GM12878 (cell line): ENCODE results near the gene FARS2. TPM values are rescaled to one million over a fixed set of nuclear protein-coding genes. Genes with fewer than 3 reads are reported as not detected.

Experiments used
- ATAC-seq: fragments of 200-7000 bp; cut with Tn5 transposase; 3 replicates; pipeline ENCODE4 v1.9.1; 2020; ENCODE audit warnings: mild to moderate bottlenecking, moderate library complexity
- BruUV-seq: library from RNA; stranded (reverse); fragments of 400-500 nt; replicated peaks from 2 replicates; lab custom pipeline; 2021; lab: Mats Ljungman, UMichigan
- CTCF ChIA-PET: fragments of 300-600 bp; sonication (Branson Sonifier 250); formaldehyde crosslinking; extraction: SDS; loops from one replicate; lab custom pipeline; 2021; ENCODE audit warnings: inconsistent platforms; lab: Yijun Ruan, JAX
- POLR2A ChIA-PET: fragments of 350-600 bp; formaldehyde crosslinking; extraction: SDS; loops from one replicate; lab custom pipeline; 2021; ENCODE audit warnings: inconsistent platforms; lab: Charles Lee
- RAD21 ChIA-PET: fragments of 300-600 bp; sonication (Branson Sonifier 250); formaldehyde crosslinking; loops from one replicate; lab custom pipeline; 2023; ENCODE audit warnings: antibody characterized with exemption; ENCODE audit not compliant: unreplicated experiment; lab: Charles Lee
- SMC1A ChIA-PET: fragments of 300-600 bp; sonication (Branson Sonifier 250); formaldehyde crosslinking; loops from one replicate; lab custom pipeline; 2023; ENCODE audit not compliant: unreplicated experiment, uncharacterized antibody; lab: Charles Lee
- DNase-seq: peaks from one replicate; pipeline ENCODE4 v3.0.0-alpha.2; 2011; ENCODE audit warnings: low read depth, low spot score
- FAIRE-seq: peaks from 3 replicates; lab custom pipeline; 2011; peaks lifted over from hg19 to GRCh38; lab: Jason Lieb, UNC
- H2AFZ ChIP-seq: 2 replicates; pipeline ENCODE4 v1.6.0; 2011; ENCODE audit warnings: low read depth, low read length, control low read depth; ENCODE audit not compliant: control insufficient read depth
- H3K27ac ChIP-seq: 2 replicates; pipeline ENCODE4 v1.5.1; 2011; ENCODE audit warnings: control low read depth; ENCODE audit not compliant: control insufficient read depth, insufficient read depth
- H3K27me3 ChIP-seq, 2 experiments: replicated peaks in 1 of 2; 2 replicates each; pipeline versions ENCODE4 v1.6.0 to v1.6.1; 2011; ENCODE audit warnings: low read length in 1 of 2; ENCODE audit not compliant: control insufficient read depth in 2 of 2, insufficient read depth in 2 of 2
- H3K36me3 ChIP-seq, 2 experiments: 2 replicates each; pipeline ENCODE4 v1.5.1; 2011; ENCODE audit warnings: low read length in 1 of 2; ENCODE audit not compliant: control insufficient read depth in 2 of 2, insufficient read depth in 2 of 2
- H3K4me1 ChIP-seq: 2 replicates; pipeline ENCODE4 v1.6.1; 2011; ENCODE audit warnings: mild to moderate bottlenecking, low read length, moderate library complexity, mixed read lengths; ENCODE audit not compliant: control insufficient read depth, insufficient read depth
- H3K4me2 ChIP-seq: 2 replicates; pipeline ENCODE4 v1.6.0; 2011; ENCODE audit warnings: control low read depth; ENCODE audit not compliant: control insufficient read depth, insufficient read depth
- H3K4me3 ChIP-seq: fragments of 200-600 bp; sonication (generic); 2 replicates; pipeline ENCODE4 v1.5.1; 2016
- H3K79me2 ChIP-seq: 2 replicates; pipeline ENCODE4 v1.6.0; 2011; ENCODE audit warnings: low read length; ENCODE audit not compliant: control insufficient read depth, insufficient read depth
- H3K9ac ChIP-seq: 2 replicates; pipeline ENCODE4 v1.8.0; 2011; ENCODE audit warnings: low read length, control low read depth, mixed read lengths; ENCODE audit not compliant: control insufficient read depth, insufficient read depth
- H3K9me3 ChIP-seq: replicated peaks from 3 replicates; pipeline ENCODE4 v1.5.1; 2011; ENCODE audit warnings: mild to moderate bottlenecking, low read length; ENCODE audit not compliant: control insufficient read depth, insufficient read depth
- H4K20me1 ChIP-seq: 2 replicates; pipeline ENCODE4 v1.6.0; 2011; ENCODE audit not compliant: control insufficient read depth, insufficient read depth
- E4F1 ChIP-seq: fragments of 450-650 bp; IDR thresholded peaks from 2 replicates; pipeline ENCODE4 v1.6.1; 2018; ENCODE audit warnings: borderline replicate concordance, mild to moderate bottlenecking; ENCODE audit not compliant: partially characterized antibody
- FOXK2 ChIP-seq: fragments of 450-650 bp; IDR thresholded peaks from 2 replicates; pipeline ENCODE4 v1.6.1; 2017; ENCODE audit warnings: mild to moderate bottlenecking, moderate library complexity
- HDGF ChIP-seq: fragments of 450-650 bp; IDR thresholded peaks from 2 replicates; pipeline ENCODE4 v1.6.1; 2016; ENCODE audit warnings: antibody characterized with exemption
- IKZF2 ChIP-seq, 2 experiments: fragments of 450-650 bp; IDR thresholded peaks; 2 replicates each; pipeline ENCODE4 v1.6.1; 2017; ENCODE audit warnings: mild to moderate bottlenecking in 2 of 2, moderate library complexity in 2 of 2
- MXI1 ChIP-seq: fragments of 150-350 bp; IDR thresholded peaks from 2 replicates; pipeline ENCODE4 v1.6.1; 2011; ENCODE audit warnings: low read depth, mild to moderate bottlenecking, inconsistent platforms, low read length, improper control_type of control experiment
- POLR2AphosphoS2 ChIP-seq: IDR thresholded peaks from 2 replicates; pipeline ENCODE4 v1.6.1; 2011; ENCODE audit warnings: low read depth, mild to moderate bottlenecking, low read length, improper control_type of control experiment, moderate library complexity
- USF2 ChIP-seq: IDR thresholded peaks from 2 replicates; pipeline ENCODE4 v1.6.1; 2011; ENCODE audit warnings: low read depth, low read length, improper control_type of control experiment, borderline replicate concordance
- ZSCAN29 ChIP-seq: fragments of 450-650 bp; IDR thresholded peaks from 2 replicates; pipeline ENCODE4 v1.6.1; 2017; ENCODE audit warnings: mild to moderate bottlenecking, moderate library complexity
- WGBS: methylation state at CpG from one replicate; pipeline ENCODE4 v1.1.6; 2016; ENCODE audit warnings: low lambda C conversion rate; ENCODE audit not compliant: insufficient replicate concordance, insufficient coverage; ENCODE audit errors: missing lambda C conversion rate; 5-methylcytosine and 5-hydroxymethylcytosine counted together
- in situ Hi-C: fragments of 300-500 bp; cut with MboI; formaldehyde crosslinking; loops from 9 replicates; pipeline ENCODE4 v1.14.3; 2018; ENCODE audit warnings: mixed read lengths
- intact Hi-C: fragments of 100-400 bp; cut with micrococcal nuclease; formaldehyde crosslinking; loops from one replicate; pipeline ENCODE4 v1.14.2; 2022; ENCODE audit not compliant: unreplicated experiment
- polyA plus RNA-seq, 11 experiments: library from polyadenylated mRNA; depleted of rRNA in 4 of 11; unstranded in 6 of 11; stranded (reverse) in 5 of 11; fragments of >200 nt; fragmentation: Nextera tagmentation in 4 of 11; fragmentation: Illumina TruSeq in 1 of 11; extraction: Ambion mirVana in 4 of 11; extraction: Trizol in 1 of 11; gene quantifications; 1 replicate in 1 of 11; 2 replicates in 10 of 11; pipeline versions ENCODE4 v1.2.1 to v1.2.3, GENCODE V29; 2011 to 2016; ENCODE audit warnings: inconsistent platforms in 2 of 11, missing spikeins in 2 of 11, low read depth in 1 of 11
- total RNA-seq, 4 experiments: library from RNA; depleted of rRNA in 3 of 4; stranded (reverse); fragments of >200 nt in 3 of 4; fragmentation: Illumina TruSeq in 1 of 4; extraction: Trizol in 1 of 4; gene quantifications; 2 replicates each; pipeline versions ENCODE4 v1.2.1 to v1.2.3, GENCODE V29; 2013 to 2021
- TF ChIP-seq, protein P1 (sequence below): IDR thresholded peaks from 2 replicates; pipeline ENCODE4 v1.6.1; 2012; ENCODE audit warnings: low read depth, low read length, improper control_type of control experiment

Gene FARS2
- total and polyA plus RNA-seq, 10 of the 15 experiments (the other 5 are each of a cell fraction or from before 2014, with no cell fraction given): 16.8 to 46.7 (median 25.6) TPM

DNA sequence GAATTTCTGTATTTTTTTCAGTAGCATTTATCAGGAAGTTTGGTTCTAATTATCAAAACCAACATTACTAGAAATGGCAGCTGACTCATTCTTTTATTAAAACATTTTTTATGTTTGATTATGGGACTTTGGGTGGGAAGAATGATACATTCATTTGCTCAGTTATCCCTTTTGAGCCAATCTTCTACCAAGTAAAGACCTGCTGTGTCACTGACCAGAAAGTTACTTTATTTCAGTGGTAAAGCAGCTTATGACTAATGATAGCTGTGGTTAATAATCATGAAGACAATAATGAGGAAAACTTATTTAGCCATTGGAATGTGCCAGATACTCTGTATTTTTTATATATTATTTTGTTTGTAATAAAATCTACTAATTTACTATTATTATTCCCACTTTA is 142.3 kb downstream of the FARS2 start:
- ChIA-PET POLR2A (no interaction called here), RAD21 (interaction anchor here (1.8 to 3.5 kb wide), 2 partner anchors 183 to 260 kb away, joined by 5 to 35 read pairs; no protein-coding TSS in a partner anchor), CTCF (interaction anchor here (0.6 to 5.0 kb wide), 14 partner anchors 14 to 347 kb away, joined by 3 to 34 read pairs (median 4); no protein-coding TSS in a partner anchor), SMC1A (interaction anchor here (0.6 to 2.9 kb wide), 5 partner anchors 10 to 454 kb away, joined by 3 to 21 read pairs (median 4); no protein-coding TSS in a partner anchor)
- BruUV-seq: no TSS peak
- in situ Hi-C loops (loop anchor here (5.0 kb wide), 1 partner anchor 261 kb away; no protein-coding TSS in a partner anchor), intact Hi-C loops (loop anchor here (2.0 to 5.0 kb wide), 2 partner anchors 191 to 347 kb away; no protein-coding TSS in a partner anchor)
- Histone ChIP-seq H3K36me3 (peaks cover 0 to 6% of the 10 kb centered on the region in 2 experiments; a peak in 1 of 4 replicates), H3K4me1 (no peaks in the 10 kb centered on the region), H3K4me3 (no peak overlapping the region), H3K9ac (no peak overlapping the region), H3K27ac (no peak overlapping the region), H3K4me2 (no peak overlapping the region), H3K79me2 (no peaks in the 10 kb centered on the region), H3K27me3 (no peaks in the 10 kb centered on the region), H2AFZ (no peak overlapping the region), H3K9me3 (no peaks in the 10 kb centered on the region), H4K20me1 (no peaks in the 10 kb centered on the region)
- ATAC-seq (no peak), FAIRE-seq (no peak), DNase-seq (no peak)
- TF ChIP-seq MXI1 (no peak), POLR2AphosphoS2 (no peak)

DNA sequence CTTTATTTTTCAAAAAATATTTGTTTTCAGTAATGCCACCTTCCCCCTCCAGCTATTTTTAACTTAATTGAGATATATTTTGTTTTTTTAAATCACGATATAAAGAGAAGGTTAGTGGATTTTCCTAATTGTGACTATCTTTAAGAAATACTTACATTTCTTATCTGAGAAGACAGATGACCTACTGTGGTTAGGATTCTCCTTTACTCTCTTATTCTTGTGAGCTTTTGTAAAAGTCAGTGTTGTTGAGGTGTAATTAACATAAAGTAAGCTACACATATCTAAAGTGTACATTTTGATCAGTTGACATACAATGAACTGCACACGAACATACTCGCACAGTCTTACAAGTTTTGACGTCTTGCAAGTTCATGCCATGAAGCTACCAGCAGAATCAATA is 144.7 kb downstream of the FARS2 start:
- FAIRE-seq (no peak), DNase-seq (no peak), ATAC-seq (no peak)
- Histone ChIP-seq H2AFZ (no peak overlapping the region), H3K4me2 (no peak overlapping the region), H3K4me3 (no peak overlapping the region), H3K27ac (no peak overlapping the region), H3K36me3 (peaks cover 0 to 7% of the 10 kb centered on the region in 2 experiments; a peak in 1 of 4 replicates), H3K9ac (no peak overlapping the region), H3K27me3 (no peaks in the 10 kb centered on the region), H3K79me2 (no peaks in the 10 kb centered on the region), H4K20me1 (no peaks in the 10 kb centered on the region), H3K4me1 (no peaks in the 10 kb centered on the region), H3K9me3 (no peaks in the 10 kb centered on the region)
- no TSS peak for BruUV-seq
- in situ Hi-C loops (no loop called here), intact Hi-C loops (loop anchor here (2.0 kb wide), 1 partner anchor 349 kb away; no protein-coding TSS in a partner anchor)
- RAD21 ChIA-PET: interaction anchor here (0.9 kb wide), 1 partner anchor 262 kb away, joined by 4 read pairs; no protein-coding TSS in a partner anchor
- SMC1A ChIA-PET: interaction anchor here (1.8 kb wide), 1 partner anchor 262 kb away, joined by 6 read pairs; no protein-coding TSS in a partner anchor
- CTCF ChIA-PET: interaction anchor here (0.6 to 5.0 kb wide), 6 partner anchors 9 to 263 kb away, joined by 3 to 34 read pairs (median 3); no protein-coding TSS in a partner anchor
- WGBS: 91% methylated on average over 4 of the region's 4 CpGs
- POLR2A ChIA-PET: interaction anchor here (0.7 kb wide), 2 partner anchors 88 to 242 kb away, joined by 3 to 13 read pairs; no protein-coding TSS in a partner anchor
- TF ChIP-seq USF2 (no peak), ZSCAN29 (no peak), HDGF (no peak), E4F1 (no peak), IKZF2 (IDR thresholded peaks at IDR 0.05) (no peak), FOXK2 (no peak)
- TF ChIP-seq, protein P1, sequence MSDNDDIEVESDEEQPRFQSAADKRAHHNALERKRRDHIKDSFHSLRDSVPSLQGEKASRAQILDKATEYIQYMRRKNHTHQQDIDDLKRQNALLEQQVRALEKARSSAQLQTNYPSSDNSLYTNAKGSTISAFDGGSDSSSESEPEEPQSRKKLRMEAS: no peak
